K562 (cell line): ENCODE measurements around the gene NKG7. TPM values are rescaled to one million over a fixed set of nuclear protein-coding genes. Genes with fewer than 3 reads are reported as not detected.

Experiments used
- ATAC-seq: fragments of 200-7000 bp; cut with Tn5 transposase; 3 replicates; pipeline ENCODE4 v1.9.1; 2020; ENCODE audit warnings: moderate library complexity
- BruUV-seq: library from RNA; stranded (reverse); fragments of 400-500 nt; replicated peaks from 2 replicates; lab custom pipeline; 2021; lab: Mats Ljungman, UMichigan
- CTCF ChIA-PET: fragments of 300-600 bp; formaldehyde crosslinking; extraction: SDS; loops from one replicate; lab custom pipeline; 2021; ENCODE audit warnings: low intra/inter-chr PET ratio; lab: Yijun Ruan, JAX
- POLR2A ChIA-PET: fragments of 300-600, 350-650 bp; sonication (Branson Sonifier 250); formaldehyde crosslinking; extraction: SDS; loops from one replicate; lab custom pipeline; 2021; ENCODE audit warnings: antibody characterized with exemption, inconsistent platforms; lab: Yijun Ruan, JAX
- DNase-seq, 4 experiments: peaks; one replicate each; pipeline versions ENCODE4 v3.0.0 to v3.0.0-alpha.2; 2011 to 2018; ENCODE audit warnings: low spot score in 3 of 4, mixed read lengths in 3 of 4; ENCODE audit errors: extremely low read depth in 1 of 4
- FAIRE-seq: peaks from 2 replicates; lab custom pipeline; 2011; peaks lifted over from hg19 to GRCh38; lab: Jason Lieb, UNC
- H2AFZ ChIP-seq: 2 replicates; pipeline ENCODE4 v1.6.0; 2011; ENCODE audit warnings: low read depth, low read length, control low read depth, inconsistent platforms
- H3K27ac ChIP-seq: fragments of 200-600 bp; 3 replicates; pipeline ENCODE4 v1.8.0; 2011; ENCODE audit warnings: low read depth, mild to moderate bottlenecking, control low read depth, inconsistent platforms, low read length, moderate library complexity, mixed read lengths; ENCODE audit errors: extremely low read depth
- H3K27me3 ChIP-seq, 2 experiments: fragments of 300-600 bp in 1 of 2; 2 replicates in 1 of 2; 3 replicates in 1 of 2; pipeline versions ENCODE4 v1.6.0 to v1.8.0; 2011; ENCODE audit warnings: inconsistent platforms in 2 of 2, low read length in 2 of 2, mild to moderate bottlenecking in 1 of 2, mixed read lengths in 1 of 2, moderate library complexity in 1 of 2; ENCODE audit not compliant: control insufficient read depth in 2 of 2, insufficient read depth in 2 of 2
- H3K36me3 ChIP-seq: fragments of 300-600 bp; 3 replicates; pipeline ENCODE4 v1.8.0; 2011; ENCODE audit warnings: mild to moderate bottlenecking, low read length, inconsistent platforms; ENCODE audit not compliant: control insufficient read depth, insufficient read depth
- H3K4me1 ChIP-seq, 2 experiments: fragments of 200-600 bp in 1 of 2; replicated peaks in 1 of 2; 2 replicates in 1 of 2; 3 replicates in 1 of 2; pipeline versions ENCODE4 v1.5.1 to v1.8.0; 2011; ENCODE audit warnings: inconsistent platforms in 2 of 2, low read length in 2 of 2, mild to moderate bottlenecking in 1 of 2, mixed read lengths in 1 of 2, moderate library complexity in 1 of 2; ENCODE audit not compliant: control insufficient read depth in 2 of 2, insufficient read depth in 2 of 2
- H3K4me2 ChIP-seq: 2 replicates; pipeline ENCODE4 v1.6.1; 2011; ENCODE audit warnings: low read length, control low read depth, inconsistent platforms, mixed read lengths; ENCODE audit not compliant: insufficient read depth
- H3K4me3 ChIP-seq: fragments of 200-600 bp; sonication (generic), shearing (Covaris generic); 2 replicates; pipeline ENCODE4 v1.5.1; 2016; ENCODE audit warnings: control low read depth, inconsistent platforms
- H3K79me2 ChIP-seq: fragments of 200-600 bp; 3 replicates; pipeline ENCODE4 v1.8.0; 2011; ENCODE audit warnings: low read length, inconsistent platforms; ENCODE audit not compliant: control insufficient read depth, insufficient read depth
- H3K9ac ChIP-seq, 2 experiments: 2 replicates each; pipeline versions ENCODE4 v1.6.0 to v1.6.1; 2011; ENCODE audit warnings: low read depth in 2 of 2, low read length in 2 of 2, control low read depth in 1 of 2, inconsistent platforms in 1 of 2, mild to moderate bottlenecking in 1 of 2, mixed read lengths in 1 of 2; ENCODE audit not compliant: insufficient read depth in 1 of 2
- H3K9me1 ChIP-seq: one replicate; pipeline ENCODE4 v1.6.0; 2011; ENCODE audit warnings: inconsistent platforms, mild to moderate bottlenecking, low read length, moderate library complexity; ENCODE audit not compliant: control insufficient read depth, insufficient read depth
- H3K9me3 ChIP-seq: replicated peaks from 2 replicates; pipeline ENCODE4 v1.5.1; 2011; ENCODE audit warnings: low read depth, low read length, inconsistent platforms; ENCODE audit not compliant: control insufficient read depth, insufficient read depth
- H4K20me1 ChIP-seq: replicated peaks from 2 replicates; pipeline ENCODE4 v1.6.1; 2011; ENCODE audit warnings: low read length, inconsistent platforms, mixed read lengths; ENCODE audit not compliant: control insufficient read depth, insufficient read depth
- CHD2 ChIP-seq: IDR thresholded peaks from 2 replicates; pipeline ENCODE4 v1.6.1; 2011; ENCODE audit warnings: low read depth, low read length
- ELF2 ChIP-seq: fragments of 250-450 bp; sonication (Bioruptor Pico); IDR thresholded peaks from 2 replicates; pipeline ENCODE4 v1.5.0; 2021; ENCODE audit warnings: mild to moderate bottlenecking
- MBD2 ChIP-seq: sonication (generic); IDR thresholded peaks from 2 replicates; pipeline ENCODE4 v1.6.1; 2016; ENCODE audit warnings: low read depth, borderline replicate concordance
- PHF8 ChIP-seq: fragments of 200-600 bp; sonication (generic); IDR thresholded peaks from 2 replicates; pipeline ENCODE4 v1.6.1; 2012; ENCODE audit warnings: mixed run types, mild to moderate bottlenecking, inconsistent platforms, low read length, moderate library complexity, borderline replicate concordance
- PML ChIP-seq: IDR thresholded peaks from 2 replicates; pipeline ENCODE4 v1.6.1; 2012; ENCODE audit warnings: low read length, inconsistent platforms
- POLR2A ChIP-seq: fragments of 450-650 bp; conservative IDR thresholded peaks from 2 replicates; pipeline ENCODE4 v1.6.1; 2016
- POLR2AphosphoS2 ChIP-seq: IDR thresholded peaks from 2 replicates; pipeline ENCODE4 v1.6.1; 2012; ENCODE audit warnings: low read length, improper control_type of control experiment
- POLR2AphosphoS5 ChIP-seq: IDR thresholded peaks from 2 replicates; pipeline ENCODE4 v1.6.1; 2011; ENCODE audit warnings: mild to moderate bottlenecking, low read depth, low read length, moderate library complexity; ENCODE audit not compliant: control insufficient read depth, insufficient read depth
- SAP30 ChIP-seq: fragments of 200-600 bp; sonication (generic); IDR thresholded peaks from 2 replicates; pipeline ENCODE4 v1.6.1; 2012; ENCODE audit warnings: borderline replicate concordance, low read depth, mild to moderate bottlenecking, moderate library complexity, low read length, control low read depth, inconsistent platforms; ENCODE audit not compliant: insufficient read depth, poor library complexity, severe bottlenecking
- TAF1 ChIP-seq: IDR thresholded peaks from 2 replicates; pipeline ENCODE4 v1.6.1; 2011; ENCODE audit warnings: mild to moderate bottlenecking, low read length, moderate library complexity; ENCODE audit not compliant: insufficient read depth, control insufficient read depth, severe bottlenecking; ENCODE audit errors: extremely low read depth
- TBP ChIP-seq: optimal IDR thresholded peaks from 2 replicates; pipeline ENCODE3; 2011; ENCODE audit warnings: low read depth, low read length, improper control_type of control experiment
- TEAD4 ChIP-seq, 2 experiments: sonication (generic) in 1 of 2; formaldehyde crosslinking in 1 of 2; IDR thresholded peaks; 2 replicates each; pipeline versions ENCODE4 v1.6.1 to v1.8.0; 2012 to 2022; ENCODE audit warnings: borderline replicate concordance in 1 of 2, inconsistent platforms in 1 of 2, low read length in 1 of 2, mild to moderate bottlenecking in 1 of 2, missing genetic modification reagents in 1 of 2
- YY1 ChIP-seq, 3 experiments: IDR thresholded peaks; 2 replicates each; pipeline ENCODE4 v1.6.1; 2011; ENCODE audit warnings: low read length in 2 of 3, mild to moderate bottlenecking in 2 of 3, moderate library complexity in 2 of 3, borderline replicate concordance in 1 of 3, control low read depth in 1 of 3, low read depth in 1 of 3; ENCODE audit not compliant: insufficient read depth in 3 of 3, insufficient replicate concordance in 2 of 3, control insufficient read depth in 1 of 3, insufficient read length in 1 of 3; ENCODE audit errors: extremely low read depth in 1 of 3
- ZBTB7A ChIP-seq: IDR thresholded peaks from 2 replicates; pipeline ENCODE4 v1.6.1; 2011; ENCODE audit warnings: low read depth, mild to moderate bottlenecking, low read length, moderate library complexity, borderline replicate concordance; ENCODE audit not compliant: control insufficient read depth
- ZBTB8A ChIP-seq: fragments of 450-650 bp; IDR thresholded peaks from 2 replicates; pipeline ENCODE4 v1.6.1; 2018; ENCODE audit warnings: mild to moderate bottlenecking, moderate library complexity; ENCODE audit not compliant: partially characterized antibody
- WGBS: fragments of 100-300 bp; shearing (Covaris generic); methylation state at CpG from one replicate; pipeline ENCODE4 v1.1.6; 2016; ENCODE audit warnings: low coverage, mixed read lengths; ENCODE audit not compliant: insufficient coverage; ENCODE audit errors: missing lambda C conversion rate; 5-methylcytosine and 5-hydroxymethylcytosine counted together
- in situ Hi-C: fragments of 300-500 bp; cut with MboI; formaldehyde crosslinking; loops from 4 replicates; pipeline ENCODE4 v1.15.0; 2018; ENCODE audit warnings: inconsistent platforms, mixed read lengths
- intact Hi-C: fragments of 100-400 bp; cut with micrococcal nuclease; formaldehyde crosslinking; loops from 2 replicates; pipeline ENCODE4 v1.14.2; 2022
- polyA plus RNA-seq, 8 experiments: library from polyadenylated mRNA; depleted of rRNA in 4 of 8; stranded (reverse) in 5 of 8; unstranded in 3 of 8; fragments of >200 nt; fragmentation: Nextera tagmentation in 2 of 8; fragmentation: Illumina TruSeq in 1 of 8; extraction: Ambion mirVana in 2 of 8; extraction: Trizol in 1 of 8; gene quantifications; 2 replicates each; pipeline versions ENCODE4 v1.2.1 to v1.2.3, GENCODE V29; 2011 to 2014; ENCODE audit warnings: inconsistent platforms in 1 of 8, missing spikeins in 1 of 8
- total RNA-seq, 7 experiments: library from RNA; depleted of rRNA in 6 of 7; stranded (reverse); fragments of >200 nt in 6 of 7; fragmentation: Illumina TruSeq in 2 of 7; extraction: Trizol in 2 of 7; gene quantifications; 2 replicates each; pipeline versions ENCODE4 v1.2.1 to v1.2.3, GENCODE V29; 2011 to 2021; ENCODE audit warnings: low replicate concordance in 1 of 7
- TF ChIP-seq, protein P1 (sequence below): sonication (generic); formaldehyde crosslinking; IDR thresholded peaks from 2 replicates; pipeline ENCODE4 v1.5.0; 2020; ENCODE audit warnings: missing genetic modification reagents

Gene NKG7
- total and polyA plus RNA-seq, 9 of the 15 experiments (the other 6 are each of a cell fraction or from before 2014, with no cell fraction given), result 0.30 to 0.70 (median 0.51) TPM; not detected in 2

DNA sequence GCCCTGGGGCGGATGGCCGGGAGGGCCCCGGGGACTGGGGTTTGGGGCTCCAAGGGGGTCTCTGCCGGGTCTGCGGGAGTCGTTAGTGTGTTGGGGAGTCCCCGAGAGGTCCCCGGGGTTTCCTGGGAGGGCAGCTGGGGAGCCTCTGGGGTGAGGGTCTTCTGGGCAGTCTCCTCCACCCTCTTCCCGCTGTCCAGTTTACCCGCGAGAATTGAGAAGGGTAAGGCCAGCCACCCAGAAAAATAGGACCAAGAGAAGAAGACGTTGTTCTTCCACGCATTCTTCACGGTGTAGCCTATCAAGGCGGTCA, 5.2 kb downstream of the NKG7 start:
- FAIRE-seq, result no peak
- TF ChIP-seq POLR2AphosphoS2, result peak; percentile 74; the same call in 1 of the 2 replicates
- peak; percentile 27; the same call in 1 of the 2 replicates for TF ChIP-seq TEAD4 (IDR thresholded peaks at IDR 0.05; ENCODE audit: low read length)
- TF ChIP-seq TEAD4 (CRISPR knock-in tag; IDR thresholded peaks at IDR 0.05; ENCODE audit: borderline replicate concordance), result 0 out of 2 replicates have a peak, but pooled peaks have one; percentile 44
- TF ChIP-seq PHF8, result peak; percentile 13; the same call in 1 of the 2 replicates
- TF ChIP-seq POLR2AphosphoS5, result peak; percentile 82
- TF ChIP-seq ELF2 (CRISPR knock-in tag), result no peak
- peak; percentile 63 for TF ChIP-seq TAF1
- peak; percentile 64; the same call in 1 of the 2 replicates for TF ChIP-seq CHD2
- TF ChIP-seq ZBTB8A, result no peak
- TF ChIP-seq, protein P1, sequence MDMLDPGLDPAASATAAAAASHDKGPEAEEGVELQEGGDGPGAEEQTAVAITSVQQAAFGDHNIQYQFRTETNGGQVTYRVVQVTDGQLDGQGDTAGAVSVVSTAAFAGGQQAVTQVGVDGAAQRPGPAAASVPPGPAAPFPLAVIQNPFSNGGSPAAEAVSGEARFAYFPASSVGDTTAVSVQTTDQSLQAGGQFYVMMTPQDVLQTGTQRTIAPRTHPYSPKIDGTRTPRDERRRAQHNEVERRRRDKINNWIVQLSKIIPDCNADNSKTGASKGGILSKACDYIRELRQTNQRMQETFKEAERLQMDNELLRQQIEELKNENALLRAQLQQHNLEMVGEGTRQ (CRISPR knock-in tag), result no peak
- 0 out of 2 replicates have a peak, but pooled peaks have one; percentile 12 for TF ChIP-seq PML
- TF ChIP-seq ZBTB7A, result 0 out of 2 replicates have a peak, but pooled peaks have one; percentile 34
- 0 out of 2 replicates have a peak, but pooled peaks have one; percentile 56 for TF ChIP-seq MBD2
- peak; percentile 80 for TF ChIP-seq TBP
- TF ChIP-seq POLR2A, result peak; percentile 63; the same call in 1 of the 2 replicates
- no peak for TF ChIP-seq SAP30
- peak in 1 of 3 experiments; percentile 25 for TF ChIP-seq YY1 (IDR thresholded peaks at IDR 0.05; ENCODE audit: borderline replicate concordance in 1 of 3, control insufficient read depth in 1 of 3, extremely low read depth in 1 of 3, insufficient read depth in 3 of 3, insufficient read length in 1 of 3, insufficient replicate concordance in 2 of 3, low read depth in 1 of 3, low read length in 2 of 3)
- whole genome bisulfite sequencing, result 0% methylated on average over 9 of the region's 15 CpGs
- no peak for DNase-seq
- Histone ChIP-seq H4K20me1 (no peaks in the 10 kb centered on the region), H3K27me3 (no peaks in the 10 kb centered on the region), H3K9ac (peak overlapping the region; percentile 93), H3K36me3 (no peaks in the 10 kb centered on the region), H3K79me2 (peaks cover 57% of the 10 kb centered on the region), H3K9me1 (no peaks in the 10 kb centered on the region), H3K4me1 (peaks cover 28 to 52% of the 10 kb centered on the region in 2 experiments), H3K4me3 (peak overlapping the region; percentile 75), H3K27ac (peak overlapping the region; percentile 85), H3K4me2 (peak overlapping the region; percentile 95), H2AFZ (no peak overlapping the region), H3K9me3 (no peaks in the 10 kb centered on the region)
- in situ Hi-C loops, result no loop called here
- CTCF ChIA-PET, result no interaction called here
- no peak for ATAC-seq
- POLR2A ChIA-PET, result interaction anchor here (0.7 to 1.5 kb wide), 10 partner anchors 10 to 41 kb away, joined by 3 to 11 read pairs (median 6); no protein-coding TSS in a partner anchor
- no TSS peak for BruUV-seq
- intact Hi-C loops, result loop anchor here (1.0 kb wide), 1 partner anchor 23 kb away; the partner anchor contains the start of gene C19orf84
